ENCODE measurements around the gene NR2C1.

- TF ChIP-seq CTCF (IDR thresholded peaks at IDR 0.05) (no peak), POLR2A (IDR thresholded peaks at IDR 0.05) (no peak)
Observed at GRCh38 chr12:95003921-95004272, 69.5 kb downstream of the NR2C1 start.
